ENCODE data around the gene AK5. TPM values are rescaled to one million over a fixed set of nuclear protein-coding genes. Genes with fewer than 3 reads are reported as not detected.

The AK5 gene
- total RNA-seq, 1 donor from 2014 or later: not detected

DNA sequence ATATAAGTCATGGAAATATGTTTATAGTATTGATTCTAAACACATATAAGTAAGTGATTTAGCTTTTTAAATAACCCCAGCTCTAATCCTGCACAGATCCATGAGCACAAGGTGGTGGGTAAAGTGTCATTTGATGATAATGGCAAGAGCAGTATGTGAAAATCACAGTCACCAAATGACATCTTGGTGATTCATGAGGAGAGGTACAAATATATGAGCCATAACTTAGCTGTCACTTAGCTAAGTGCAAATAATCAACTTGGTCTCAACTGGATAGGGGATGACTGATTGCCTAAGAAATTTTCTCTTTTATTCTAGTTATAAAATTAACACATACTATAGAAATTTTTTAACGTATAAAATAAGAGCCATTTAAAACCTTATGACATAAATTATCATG is 202.5 kb downstream of the AK5 start:
- POLR2A ChIA-PET: no interaction called here
- no peaks in the 10 kb centered on the region for H3K9me3 Mint-ChIP-seq
- H3K27me3 Mint-ChIP-seq: no peaks in the 10 kb centered on the region
- H3K27ac Mint-ChIP-seq: no peak overlapping the region
- H3K4me3 Mint-ChIP-seq: no peak overlapping the region
- no peaks in the 10 kb centered on the region for H3K4me1 Mint-ChIP-seq
- CTCF ChIA-PET: interaction anchor here (0.7 kb wide), 1 partner anchor 55 kb away, joined by 3 read pairs; no protein-coding TSS in a partner anchor
- TF ChIP-seq, protein P1, sequence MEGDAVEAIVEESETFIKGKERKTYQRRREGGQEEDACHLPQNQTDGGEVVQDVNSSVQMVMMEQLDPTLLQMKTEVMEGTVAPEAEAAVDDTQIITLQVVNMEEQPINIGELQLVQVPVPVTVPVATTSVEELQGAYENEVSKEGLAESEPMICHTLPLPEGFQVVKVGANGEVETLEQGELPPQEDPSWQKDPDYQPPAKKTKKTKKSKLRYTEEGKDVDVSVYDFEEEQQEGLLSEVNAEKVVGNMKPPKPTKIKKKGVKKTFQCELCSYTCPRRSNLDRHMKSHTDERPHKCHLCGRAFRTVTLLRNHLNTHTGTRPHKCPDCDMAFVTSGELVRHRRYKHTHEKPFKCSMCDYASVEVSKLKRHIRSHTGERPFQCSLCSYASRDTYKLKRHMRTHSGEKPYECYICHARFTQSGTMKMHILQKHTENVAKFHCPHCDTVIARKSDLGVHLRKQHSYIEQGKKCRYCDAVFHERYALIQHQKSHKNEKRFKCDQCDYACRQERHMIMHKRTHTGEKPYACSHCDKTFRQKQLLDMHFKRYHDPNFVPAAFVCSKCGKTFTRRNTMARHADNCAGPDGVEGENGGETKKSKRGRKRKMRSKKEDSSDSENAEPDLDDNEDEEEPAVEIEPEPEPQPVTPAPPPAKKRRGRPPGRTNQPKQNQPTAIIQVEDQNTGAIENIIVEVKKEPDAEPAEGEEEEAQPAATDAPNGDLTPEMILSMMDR (IDR thresholded peaks at IDR 0.05): no peak
- intact Hi-C loops (cut with micrococcal nuclease): no loop called here
- ATAC-seq (ENCODE audit: low read depth) (no peak), DNase-seq (no peak)
- H3K36me3 Mint-ChIP-seq (ENCODE audit: low read depth): no peaks in the 10 kb centered on the region

DNA sequence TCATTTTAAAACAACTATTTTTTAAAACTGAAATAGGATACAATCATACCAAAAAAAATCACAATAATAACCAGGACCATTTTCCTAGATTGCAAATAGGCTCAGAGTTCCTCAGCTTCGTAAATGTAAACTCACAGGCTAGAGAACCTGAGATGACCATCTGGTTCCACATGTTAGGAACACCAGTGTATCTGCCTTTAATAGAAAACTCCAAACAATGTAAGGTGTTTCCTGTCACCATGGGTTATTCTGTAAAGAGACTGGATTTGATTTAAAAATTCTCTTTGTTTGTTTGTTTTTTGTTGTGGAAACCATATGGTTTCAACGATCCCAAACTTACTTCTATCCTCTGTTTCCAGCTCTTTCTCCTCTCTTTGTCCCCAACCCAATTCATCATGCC is 203.1 kb downstream of the AK5 start:
- CTCF ChIA-PET: no interaction called here

DNA sequence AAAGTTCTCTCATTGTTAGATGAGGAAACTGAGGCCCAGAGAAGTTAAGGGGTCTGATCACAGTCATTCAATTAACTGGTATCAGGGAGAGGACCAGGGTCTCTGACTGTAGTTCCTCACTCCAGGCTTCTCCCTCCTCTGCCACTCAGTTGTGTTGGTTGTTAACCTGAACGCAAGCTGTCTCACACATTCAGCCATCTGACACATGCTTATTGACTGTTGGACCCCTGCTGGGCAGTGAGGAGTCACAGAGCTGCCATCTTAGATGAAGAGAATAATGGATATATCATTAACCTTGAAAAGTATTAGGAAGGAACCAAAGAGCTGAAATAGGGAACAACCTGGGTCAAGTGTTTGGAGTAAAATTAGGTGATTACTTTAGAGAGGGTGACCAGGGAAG is 205.8 kb downstream of the AK5 start:
- Mint-ChIP-seq H3K9me3 (no peaks in the 10 kb centered on the region), H3K36me3 (ENCODE audit: low read depth) (no peaks in the 10 kb centered on the region), H3K27me3 (no peaks in the 10 kb centered on the region), H3K27ac (no peak overlapping the region), H3K4me3 (no peak overlapping the region), H3K4me1 (no peaks in the 10 kb centered on the region)
- intact Hi-C loops (cut with micrococcal nuclease): no loop called here
- ChIA-PET POLR2A (no interaction called here), CTCF (no interaction called here)
- TF ChIP-seq, protein P1 (IDR thresholded peaks at IDR 0.05): no peak
- DNase-seq (no peak), ATAC-seq (ENCODE audit: low read depth) (no peak)

More for the DNA sequence above, 203.1 kb downstream of the AK5 start:
- POLR2A ChIA-PET: no interaction called here
- no peaks in the 10 kb centered on the region for H3K9me3 Mint-ChIP-seq
- no peak overlapping the region for H3K4me3 Mint-ChIP-seq
- no peaks in the 10 kb centered on the region for H3K4me1 Mint-ChIP-seq
- no peaks in the 10 kb centered on the region for H3K27me3 Mint-ChIP-seq
- no peaks in the 10 kb centered on the region for H3K36me3 Mint-ChIP-seq (ENCODE audit: low read depth)
- TF ChIP-seq, protein P1 (IDR thresholded peaks at IDR 0.05): no peak
- H3K27ac Mint-ChIP-seq: no peak overlapping the region
- intact Hi-C loops (cut with micrococcal nuclease): no loop called here
- no peak for ATAC-seq (ENCODE audit: low read depth)
- DNase-seq: no peak

DNA sequence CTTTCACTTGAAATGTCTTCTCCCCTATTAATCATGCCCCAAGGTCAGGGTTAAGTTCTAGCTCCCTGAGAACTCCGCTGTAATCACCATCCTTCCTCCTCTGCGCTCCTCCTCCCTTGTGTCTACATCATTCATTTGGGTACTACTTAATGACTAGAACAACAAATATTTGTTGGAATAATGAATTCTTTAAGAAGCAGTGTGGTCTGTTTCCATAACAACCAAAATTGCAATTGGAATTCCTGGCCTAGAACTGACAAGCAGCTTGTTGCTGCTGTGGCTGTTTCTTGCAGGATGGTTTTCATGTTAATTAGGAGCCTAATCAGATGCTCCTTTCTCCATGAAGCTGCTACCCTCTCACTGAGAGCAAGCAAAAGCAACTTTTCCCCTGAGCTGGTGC is 208.1 kb downstream of the AK5 start:
- Mint-ChIP-seq H3K27me3 (no peaks in the 10 kb centered on the region), H3K36me3 (ENCODE audit: low read depth) (no peaks in the 10 kb centered on the region), H3K4me3 (no peak overlapping the region), H3K9me3 (no peaks in the 10 kb centered on the region), H3K4me1 (no peaks in the 10 kb centered on the region), H3K27ac (no peak overlapping the region)
- ChIA-PET CTCF (no interaction called here), POLR2A (no interaction called here)
- TF ChIP-seq, protein P1 (IDR thresholded peaks at IDR 0.05): no peak
- DNase-seq (no peak), ATAC-seq (ENCODE audit: low read depth) (no peak)
- intact Hi-C loops (cut with micrococcal nuclease): no loop called here

DNA sequence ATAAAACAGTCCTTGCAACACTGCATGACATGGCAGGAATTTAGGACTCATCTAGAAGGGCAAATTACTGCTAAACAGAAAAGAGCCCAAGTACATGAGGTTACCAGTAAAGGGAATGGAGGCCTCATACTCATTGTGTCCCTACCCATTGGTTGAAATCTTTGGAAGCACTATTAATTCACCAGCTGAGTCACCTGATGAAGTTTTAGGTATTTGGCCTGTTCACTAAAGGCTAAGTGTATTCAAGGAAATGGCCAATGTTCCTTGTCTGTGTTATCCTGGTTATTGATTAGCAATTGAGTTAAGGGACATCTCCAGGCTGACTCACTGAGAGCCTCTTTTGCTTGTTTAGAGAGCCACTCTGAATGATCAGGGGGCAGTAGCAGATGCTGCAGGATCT is 212.2 kb downstream of the AK5 start:
- Mint-ChIP-seq H3K36me3 (ENCODE audit: low read depth) (no peaks in the 10 kb centered on the region), H3K4me1 (no peaks in the 10 kb centered on the region), H3K27ac (no peak overlapping the region), H3K9me3 (peaks cover 7% of the 10 kb centered on the region), H3K27me3 (no peaks in the 10 kb centered on the region), H3K4me3 (no peak overlapping the region)
- ATAC-seq (ENCODE audit: low read depth) (no peak), DNase-seq (no peak)
- TF ChIP-seq, protein P1 (IDR thresholded peaks at IDR 0.05): no peak
- ChIA-PET POLR2A (no interaction called here), CTCF (no interaction called here)
- intact Hi-C loops (cut with micrococcal nuclease): no loop called here

All from activated B cell treated with CpG ODN at 0.5 μM for 24 hours (primary cell).